PFSK-1 (cell line): ENCODE results near the gene KPTN.

Source experiments
- FOXP2 ChIP-seq: optimal IDR thresholded peaks from 2 replicates; pipeline ENCODE3; 2011; ENCODE audit warnings: borderline replicate concordance, control low read depth, inconsistent platforms; ENCODE audit not compliant: insufficient read depth; ENCODE audit errors: extremely low read length, extremely low read depth
- POLR2AphosphoS5 ChIP-seq: IDR thresholded peaks from 2 replicates; pipeline ENCODE4 v1.6.1; 2012; ENCODE audit warnings: low read depth, mild to moderate bottlenecking, control low read depth, low read length, moderate library complexity
- SIN3A ChIP-seq: IDR thresholded peaks from 2 replicates; pipeline ENCODE4 v1.6.1; 2012; ENCODE audit warnings: mild to moderate bottlenecking, low read length, moderate library complexity, borderline replicate concordance; ENCODE audit not compliant: insufficient read depth

DNA sequence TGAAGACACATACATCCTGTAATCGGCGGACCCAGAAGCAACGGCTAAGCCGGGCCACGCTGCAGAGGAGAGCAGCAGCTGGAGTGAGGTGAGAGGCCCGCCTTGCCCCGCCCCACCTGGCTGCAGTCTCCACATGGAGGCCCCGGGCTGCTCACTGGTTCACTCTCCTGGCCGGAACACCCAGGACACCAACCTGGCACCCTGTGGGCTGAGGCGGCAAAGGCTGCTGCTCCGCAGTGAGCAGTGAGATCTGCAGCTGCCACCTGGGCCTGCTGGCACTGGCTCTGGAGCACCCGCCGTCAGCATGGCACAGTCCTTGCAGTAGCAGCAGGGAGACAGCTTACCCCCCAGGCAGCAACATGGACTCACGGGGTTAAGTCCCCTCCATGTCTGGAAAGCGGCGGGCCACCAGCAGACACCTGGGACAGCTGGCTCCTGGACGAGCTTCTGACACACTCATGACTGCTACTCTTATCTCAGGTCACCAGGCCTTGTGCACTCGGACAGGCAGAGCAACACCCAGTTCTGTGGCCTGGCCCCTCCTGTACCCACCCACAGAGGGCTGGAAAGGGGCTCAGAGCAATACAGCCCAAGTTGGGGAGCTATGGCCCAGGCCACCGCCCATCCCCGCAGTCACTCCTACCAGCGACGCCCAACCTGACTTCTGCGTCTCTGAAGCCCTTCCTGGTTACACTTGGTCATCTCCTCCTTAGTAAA is 13.2 kb upstream of the KPTN start:
- TF ChIP-seq FOXP2 (no peak), POLR2AphosphoS5 (no peak), SIN3A (no peak)
